ENCODE data around the gene PHAF1. TPM values are rescaled to one million over a fixed set of nuclear protein-coding genes. Genes with fewer than 3 reads are reported as not detected.

Gene PHAF1
- total and polyA plus RNA-seq, 9 of the 15 experiments (the other 6 are each of a cell fraction or from before 2014, with no cell fraction given) = 5.1 to 25.4 (median 13.8) TPM

- TF ChIP-seq POLR2H (tag; IDR thresholded peaks at IDR 0.05; ENCODE audit: low read depth) (no peak), CEBPZ (IDR thresholded peaks at IDR 0.05; ENCODE audit: borderline replicate concordance, low read depth, low read length) (peak; percentile 15; the same call in 1 of the 2 replicates), ZNF311 (CRISPR knock-in tag; IDR thresholded peaks at IDR 0.05) (no peak), PML (IDR thresholded peaks at IDR 0.05; ENCODE audit: low read length) (peak; percentile 43; the same call in 1 of the 2 replicates), SMAD4 (CRISPR knock-in tag; conservative IDR thresholded peaks at IDR 0.05) (peak; percentile 50; the same call in 1 of the 2 replicates), MXI1 (IDR thresholded peaks at IDR 0.05; ENCODE audit: low read depth, low read length) (no peak; the same call in 1 of the 2 replicates), CREB5 (CRISPR knock-in tag; IDR thresholded peaks at IDR 0.05) (no peak), PBX2 (CRISPR knock-in tag; IDR thresholded peaks at IDR 0.05; ENCODE audit: low read depth) (peak; percentile 87), PBX2 (tag; conservative IDR thresholded peaks at IDR 0.05; ENCODE audit: low read depth) (peak; percentile 99), HDGF (IDR thresholded peaks at IDR 0.05) (no peak), LARP7 (IDR thresholded peaks at IDR 0.05) (no peak), RBM22 (IDR thresholded peaks at IDR 0.05; ENCODE audit: low read depth, low read length, poor library complexity, severe bottlenecking) (no peak), ZFP30 (CRISPR knock-in tag; IDR thresholded peaks at IDR 0.05; ENCODE audit: borderline replicate concordance) (no peak), MEF2A (IDR thresholded peaks at IDR 0.05; ENCODE audit: control insufficient read depth, low read depth, low read length) (no peak), ZNF76 (CRISPR knock-in tag; IDR thresholded peaks at IDR 0.05; ENCODE audit: borderline replicate concordance) (no peak), ZHX1 (conservative IDR thresholded peaks at IDR 0.05; ENCODE audit: low read length) (no peak), CAMTA2 (CRISPR knock-in tag; conservative IDR thresholded peaks at IDR 0.05) (no peak), BACH1 (tag; IDR thresholded peaks at IDR 0.05) (no peak)
These were observed 74.1 kb downstream of the PHAF1 start, which contains the start of gene MATCAP1 (continued) for GRCh38 chr16:67183627-67184452.

All from K562 (cell line).